SK-N-SH (cell line): Measurements from ENCODE around the gene HFE.

Experiments used
- CHD2 ChIP-seq: fragments of 150-350 bp; IDR thresholded peaks from 2 replicates; pipeline ENCODE4 v1.6.1; 2018; ENCODE audit warnings: low read length; ENCODE audit not compliant: partially characterized antibody
- EP300 ChIP-seq, 2 experiments: IDR thresholded peaks; 2 replicates each; pipeline versions ENCODE4 v1.4.0 to v1.6.1; 2012; ENCODE audit warnings: borderline replicate concordance in 1 of 2, low read depth in 1 of 2, low read length in 1 of 2
- EZH2phosphoT487 ChIP-seq: fragments of 200-600 bp; sonication (generic); IDR thresholded peaks from 2 replicates; pipeline ENCODE4 v1.6.1; 2017; ENCODE audit warnings: low read depth, mixed run types, mild to moderate bottlenecking, antibody characterized with exemption, moderate library complexity, borderline replicate concordance
- FOXJ3 ChIP-seq: sonication (generic); formaldehyde crosslinking; IDR thresholded peaks from 2 replicates; pipeline ENCODE4 v1.5.1; 2020; ENCODE audit warnings: mild to moderate bottlenecking, missing genetic modification reagents
- MEF2A ChIP-seq: IDR thresholded peaks from 2 replicates; pipeline ENCODE4 v1.4.0; 2012; ENCODE audit warnings: low read depth, borderline replicate concordance
- NRF1 ChIP-seq: IDR thresholded peaks from 2 replicates; pipeline ENCODE4 v1.6.1; 2012; ENCODE audit warnings: low read depth, mild to moderate bottlenecking, low read length
- POLR2AphosphoS5 ChIP-seq: IDR thresholded peaks from 2 replicates; pipeline ENCODE4 v1.6.1; 2012; ENCODE audit warnings: low read depth, low read length
- SIN3A ChIP-seq: IDR thresholded peaks from 2 replicates; pipeline ENCODE4 v1.6.1; 2012; ENCODE audit warnings: low read depth, mild to moderate bottlenecking, low read length, moderate library complexity, borderline replicate concordance
- SMC3 ChIP-seq: IDR thresholded peaks from 2 replicates; pipeline ENCODE4 v1.6.1; 2012; ENCODE audit warnings: low read depth, low read length, improper control_type of control experiment
- YY1 ChIP-seq: IDR thresholded peaks from 2 replicates; pipeline ENCODE4 v1.4.0; 2012; ENCODE audit warnings: low read depth, mild to moderate bottlenecking
- TF ChIP-seq, protein P1 (sequence below): fragments of 200-600 bp; sonication (generic); IDR thresholded peaks from 2 replicates; pipeline ENCODE4 v1.6.1; 2017; ENCODE audit warnings: antibody characterized with exemption, mild to moderate bottlenecking, moderate library complexity
- TF ChIP-seq, protein P2 (sequence below): IDR thresholded peaks from 2 replicates; pipeline ENCODE4 v1.6.1; 2012; ENCODE audit warnings: mild to moderate bottlenecking, low read depth, low read length, moderate library complexity
- TF ChIP-seq, protein P3 (sequence below): fragments of 150-350 bp; IDR thresholded peaks from 2 replicates; pipeline ENCODE4 v1.6.1; 2016; ENCODE audit warnings: mild to moderate bottlenecking, low read depth, low read length

DNA sequence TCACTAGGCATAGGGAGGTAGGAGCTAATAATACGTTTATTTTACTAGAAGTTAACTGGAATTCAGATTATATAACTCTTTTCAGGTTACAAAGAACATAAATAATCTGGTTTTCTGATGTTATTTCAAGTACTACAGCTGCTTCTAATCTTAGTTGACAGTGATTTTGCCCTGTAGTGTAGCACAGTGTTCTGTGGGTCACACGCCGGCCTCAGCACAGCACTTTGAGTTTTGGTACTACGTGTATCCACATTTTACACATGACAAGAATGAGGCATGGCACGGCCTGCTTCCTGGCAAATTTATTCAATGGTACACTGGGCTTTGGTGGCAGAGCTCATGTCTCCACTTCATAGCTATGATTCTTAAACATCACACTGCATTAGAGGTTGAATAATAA lies 1.1 kb downstream of the HFE start:
- TF ChIP-seq, protein P1, sequence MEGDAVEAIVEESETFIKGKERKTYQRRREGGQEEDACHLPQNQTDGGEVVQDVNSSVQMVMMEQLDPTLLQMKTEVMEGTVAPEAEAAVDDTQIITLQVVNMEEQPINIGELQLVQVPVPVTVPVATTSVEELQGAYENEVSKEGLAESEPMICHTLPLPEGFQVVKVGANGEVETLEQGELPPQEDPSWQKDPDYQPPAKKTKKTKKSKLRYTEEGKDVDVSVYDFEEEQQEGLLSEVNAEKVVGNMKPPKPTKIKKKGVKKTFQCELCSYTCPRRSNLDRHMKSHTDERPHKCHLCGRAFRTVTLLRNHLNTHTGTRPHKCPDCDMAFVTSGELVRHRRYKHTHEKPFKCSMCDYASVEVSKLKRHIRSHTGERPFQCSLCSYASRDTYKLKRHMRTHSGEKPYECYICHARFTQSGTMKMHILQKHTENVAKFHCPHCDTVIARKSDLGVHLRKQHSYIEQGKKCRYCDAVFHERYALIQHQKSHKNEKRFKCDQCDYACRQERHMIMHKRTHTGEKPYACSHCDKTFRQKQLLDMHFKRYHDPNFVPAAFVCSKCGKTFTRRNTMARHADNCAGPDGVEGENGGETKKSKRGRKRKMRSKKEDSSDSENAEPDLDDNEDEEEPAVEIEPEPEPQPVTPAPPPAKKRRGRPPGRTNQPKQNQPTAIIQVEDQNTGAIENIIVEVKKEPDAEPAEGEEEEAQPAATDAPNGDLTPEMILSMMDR = no peak
- no peak for TF ChIP-seq EZH2phosphoT487
- TF ChIP-seq POLR2AphosphoS5 = no peak
- TF ChIP-seq SIN3A = no peak
- TF ChIP-seq MEF2A = no peak
- TF ChIP-seq CHD2 = no peak
- TF ChIP-seq EP300 (IDR thresholded peaks at IDR 0.05; ENCODE audit: borderline replicate concordance in 1 of 2, low read depth in 1 of 2, low read length in 1 of 2) = no peak
- TF ChIP-seq SMC3 = no peak
- TF ChIP-seq, protein P2, sequence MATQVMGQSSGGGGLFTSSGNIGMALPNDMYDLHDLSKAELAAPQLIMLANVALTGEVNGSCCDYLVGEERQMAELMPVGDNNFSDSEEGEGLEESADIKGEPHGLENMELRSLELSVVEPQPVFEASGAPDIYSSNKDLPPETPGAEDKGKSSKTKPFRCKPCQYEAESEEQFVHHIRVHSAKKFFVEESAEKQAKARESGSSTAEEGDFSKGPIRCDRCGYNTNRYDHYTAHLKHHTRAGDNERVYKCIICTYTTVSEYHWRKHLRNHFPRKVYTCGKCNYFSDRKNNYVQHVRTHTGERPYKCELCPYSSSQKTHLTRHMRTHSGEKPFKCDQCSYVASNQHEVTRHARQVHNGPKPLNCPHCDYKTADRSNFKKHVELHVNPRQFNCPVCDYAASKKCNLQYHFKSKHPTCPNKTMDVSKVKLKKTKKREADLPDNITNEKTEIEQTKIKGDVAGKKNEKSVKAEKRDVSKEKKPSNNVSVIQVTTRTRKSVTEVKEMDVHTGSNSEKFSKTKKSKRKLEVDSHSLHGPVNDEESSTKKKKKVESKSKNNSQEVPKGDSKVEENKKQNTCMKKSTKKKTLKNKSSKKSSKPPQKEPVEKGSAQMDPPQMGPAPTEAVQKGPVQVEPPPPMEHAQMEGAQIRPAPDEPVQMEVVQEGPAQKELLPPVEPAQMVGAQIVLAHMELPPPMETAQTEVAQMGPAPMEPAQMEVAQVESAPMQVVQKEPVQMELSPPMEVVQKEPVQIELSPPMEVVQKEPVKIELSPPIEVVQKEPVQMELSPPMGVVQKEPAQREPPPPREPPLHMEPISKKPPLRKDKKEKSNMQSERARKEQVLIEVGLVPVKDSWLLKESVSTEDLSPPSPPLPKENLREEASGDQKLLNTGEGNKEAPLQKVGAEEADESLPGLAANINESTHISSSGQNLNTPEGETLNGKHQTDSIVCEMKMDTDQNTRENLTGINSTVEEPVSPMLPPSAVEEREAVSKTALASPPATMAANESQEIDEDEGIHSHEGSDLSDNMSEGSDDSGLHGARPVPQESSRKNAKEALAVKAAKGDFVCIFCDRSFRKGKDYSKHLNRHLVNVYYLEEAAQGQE = no peak
- no peak for TF ChIP-seq NRF1
- no peak for TF ChIP-seq FOXJ3 (CRISPR knock-in tag)
- TF ChIP-seq, protein P3, sequence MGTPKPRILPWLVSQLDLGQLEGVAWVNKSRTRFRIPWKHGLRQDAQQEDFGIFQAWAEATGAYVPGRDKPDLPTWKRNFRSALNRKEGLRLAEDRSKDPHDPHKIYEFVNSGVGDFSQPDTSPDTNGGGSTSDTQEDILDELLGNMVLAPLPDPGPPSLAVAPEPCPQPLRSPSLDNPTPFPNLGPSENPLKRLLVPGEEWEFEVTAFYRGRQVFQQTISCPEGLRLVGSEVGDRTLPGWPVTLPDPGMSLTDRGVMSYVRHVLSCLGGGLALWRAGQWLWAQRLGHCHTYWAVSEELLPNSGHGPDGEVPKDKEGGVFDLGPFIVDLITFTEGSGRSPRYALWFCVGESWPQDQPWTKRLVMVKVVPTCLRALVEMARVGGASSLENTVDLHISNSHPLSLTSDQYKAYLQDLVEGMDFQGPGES = no peak
- no peak for TF ChIP-seq YY1
